NCI-H345 treated with DMSO at 0.1 percent for 48 hours (cell line): ENCODE results near the gene FSHR.

Experiments
- DNase-seq: peaks from one replicate; lab custom pipeline; 2025; ENCODE audit not compliant: unreplicated experiment; lab: John Stamatoyannopoulos, UW

The FSHR gene

DNA sequence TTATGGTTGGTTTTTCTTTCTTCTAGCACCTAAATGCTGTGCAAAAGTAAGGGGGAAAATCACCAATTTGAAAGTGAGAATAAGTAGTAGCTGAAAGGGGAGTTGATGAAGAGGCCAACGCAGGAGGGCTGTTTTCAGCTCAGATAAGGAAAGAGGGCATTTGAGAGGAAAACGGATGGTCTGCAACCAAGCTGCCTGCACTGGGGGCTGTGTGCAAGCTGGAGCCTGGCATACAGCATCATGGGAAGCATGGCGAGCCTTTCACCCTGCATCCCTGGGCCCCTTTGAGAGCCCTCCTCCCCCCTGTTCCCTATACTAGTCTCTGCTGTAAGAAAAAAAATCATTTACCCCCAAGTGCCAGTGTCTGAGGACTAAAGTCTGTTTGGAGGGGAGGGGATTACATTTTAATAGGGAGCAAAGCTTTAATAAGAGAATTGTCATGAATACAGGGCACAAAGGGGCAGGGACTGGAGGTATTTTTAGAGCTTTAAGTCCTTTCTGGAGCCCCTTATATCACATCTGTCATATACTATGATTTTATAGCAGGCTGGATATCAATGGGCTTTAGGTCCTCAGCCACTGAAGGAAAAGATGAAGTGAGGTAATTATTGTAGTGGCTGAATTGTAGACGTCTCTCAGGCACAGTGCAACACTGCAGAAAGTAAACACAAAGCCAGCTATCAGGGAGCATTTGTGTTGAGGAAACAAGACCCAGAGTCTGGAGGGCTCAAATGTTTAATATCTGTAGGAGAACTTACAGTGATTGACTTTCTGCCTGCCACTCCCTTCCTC, 120.7 kb downstream of the FSHR start:
- no peak for DNase-seq

DNA sequence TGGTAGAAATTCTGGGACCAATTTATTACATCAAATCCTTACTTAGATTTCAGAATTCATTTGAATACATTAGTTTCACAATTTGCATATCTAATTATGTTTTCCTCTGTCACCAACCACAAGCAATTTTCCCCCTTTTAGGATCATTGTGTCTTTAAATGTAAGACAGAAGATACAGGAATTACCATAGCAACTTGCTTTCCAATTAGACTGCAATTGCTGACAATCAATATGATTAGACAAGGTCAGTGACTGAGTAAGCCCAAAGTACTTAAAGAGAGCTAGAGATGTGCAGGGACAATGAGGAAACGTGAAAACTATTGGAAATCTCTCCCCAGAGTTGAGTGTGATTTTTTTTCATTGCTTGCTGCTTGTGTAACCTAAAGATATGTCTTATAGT, 121.4 kb downstream of the FSHR start:
- no peak for DNase-seq

DNA sequence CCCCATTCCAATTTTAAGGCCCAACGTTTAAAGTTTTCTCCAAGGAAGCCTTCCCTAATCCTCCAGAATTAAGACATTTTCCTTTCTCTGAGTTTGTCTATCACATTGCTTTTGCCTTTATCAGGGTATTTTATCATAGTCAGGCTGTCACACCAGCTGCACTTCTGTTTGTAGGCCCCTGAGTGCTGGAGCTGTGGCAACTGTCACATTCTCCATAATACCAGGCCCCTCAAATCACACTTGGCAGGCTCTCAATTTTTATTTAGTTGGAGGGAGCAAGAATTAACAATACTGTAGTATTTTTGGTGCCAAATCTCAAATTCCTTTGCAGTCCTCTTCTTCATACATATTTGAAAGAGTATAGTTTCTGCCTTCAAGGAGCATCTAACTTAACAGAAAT, 122.2 kb downstream of the FSHR start:
- DNase-seq = no peak

DNA sequence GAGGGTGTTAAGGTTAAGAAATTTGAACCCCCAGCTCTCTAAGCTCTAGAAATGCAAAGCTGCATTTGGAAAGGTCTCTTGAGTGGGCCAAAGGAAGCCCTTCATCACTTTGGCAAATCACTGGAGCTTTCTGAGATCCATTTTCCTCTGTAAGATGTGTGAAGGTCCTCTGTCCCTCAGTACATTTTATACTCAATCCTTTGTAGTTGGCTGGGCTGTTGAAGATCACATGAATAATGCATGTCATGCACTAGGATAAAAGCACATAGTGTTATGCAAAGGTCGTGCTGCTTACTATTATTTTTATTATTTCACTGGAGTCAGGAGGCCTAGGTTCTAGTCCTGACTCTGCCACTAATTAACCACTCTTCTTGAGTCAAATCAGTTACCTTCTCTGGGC, 124.9 kb downstream of the FSHR start:
- DNase-seq = no peak

DNA sequence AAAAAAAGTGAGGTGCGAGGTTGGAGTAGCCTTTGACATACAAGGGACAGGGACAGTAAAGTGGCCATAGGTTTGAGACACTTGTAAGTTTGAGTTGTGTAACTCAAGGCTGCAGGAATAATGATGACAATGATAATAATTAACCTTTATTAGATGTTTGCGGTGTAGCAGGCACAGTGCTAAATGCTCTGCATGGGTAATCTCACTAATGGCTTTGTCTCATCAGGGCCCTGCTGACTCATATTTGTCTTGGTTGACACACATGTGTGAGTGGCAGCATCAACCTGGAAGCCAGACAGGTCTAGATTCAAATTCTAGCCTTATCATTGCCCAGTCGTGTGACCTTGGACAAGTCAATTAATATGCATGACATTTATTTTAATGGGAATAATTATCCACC, 126.2 kb downstream of the FSHR start:
- DNase-seq = no peak

DNA sequence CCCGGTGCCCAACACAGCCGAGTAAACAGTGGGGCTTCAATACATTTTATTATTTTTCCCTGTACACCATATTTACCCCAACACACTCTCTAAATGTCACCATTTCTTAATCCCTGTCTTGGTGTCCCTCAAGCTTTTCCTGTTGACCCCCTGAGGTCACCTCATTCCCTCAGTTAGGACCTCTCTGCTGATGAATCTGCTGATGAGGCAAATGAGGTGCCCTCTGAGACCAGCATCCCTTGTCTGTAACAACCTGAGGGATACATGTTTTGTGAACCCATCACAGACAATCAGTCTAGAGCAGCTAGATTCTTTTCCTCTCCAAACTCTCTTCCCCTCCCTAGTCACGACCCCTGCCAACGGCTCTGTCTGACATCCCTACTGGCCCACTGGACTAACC, 127.6 kb downstream of the FSHR start:
- DNase-seq = no peak

DNA sequence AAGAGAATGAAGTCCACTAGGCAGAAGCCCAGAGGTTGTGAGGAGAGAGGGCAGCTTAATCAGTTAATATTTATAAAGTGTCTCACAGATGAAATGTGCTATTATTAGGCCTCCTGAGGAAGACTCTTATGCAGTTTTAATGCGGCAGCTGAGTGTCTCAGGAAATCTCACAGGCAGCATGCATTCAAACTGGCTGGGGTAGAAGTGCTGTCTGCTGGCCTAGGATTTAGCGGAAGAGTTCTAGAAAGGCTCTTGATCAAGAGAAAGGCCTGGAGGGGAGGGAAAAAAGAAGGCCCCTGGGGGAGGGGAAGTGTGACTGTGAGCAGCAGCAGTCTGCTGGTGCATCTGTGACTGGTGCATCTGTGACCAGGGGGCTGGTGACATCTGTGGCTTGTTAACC, 133.0 kb downstream of the FSHR start:
- no peak for DNase-seq

DNA sequence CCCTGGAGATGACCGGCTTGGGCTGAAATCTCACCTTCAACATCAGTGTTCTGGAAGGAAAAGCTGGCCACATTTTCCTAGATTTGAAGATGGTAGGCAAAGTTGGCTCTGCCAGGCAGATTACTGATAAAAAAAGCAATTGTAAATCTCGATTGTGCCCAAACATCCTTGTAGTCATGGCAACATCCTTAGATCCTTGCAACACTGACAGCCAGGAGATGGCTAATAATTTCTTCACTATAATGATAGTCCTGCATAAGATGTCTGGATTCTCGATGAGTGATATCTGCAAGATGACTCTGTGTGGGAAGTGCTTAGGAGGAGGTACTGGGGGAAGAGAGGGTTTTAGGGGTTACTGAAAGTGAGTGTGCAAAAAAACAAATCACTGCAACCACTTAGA, 149.1 kb downstream of the FSHR start:
- no peak for DNase-seq

DNA sequence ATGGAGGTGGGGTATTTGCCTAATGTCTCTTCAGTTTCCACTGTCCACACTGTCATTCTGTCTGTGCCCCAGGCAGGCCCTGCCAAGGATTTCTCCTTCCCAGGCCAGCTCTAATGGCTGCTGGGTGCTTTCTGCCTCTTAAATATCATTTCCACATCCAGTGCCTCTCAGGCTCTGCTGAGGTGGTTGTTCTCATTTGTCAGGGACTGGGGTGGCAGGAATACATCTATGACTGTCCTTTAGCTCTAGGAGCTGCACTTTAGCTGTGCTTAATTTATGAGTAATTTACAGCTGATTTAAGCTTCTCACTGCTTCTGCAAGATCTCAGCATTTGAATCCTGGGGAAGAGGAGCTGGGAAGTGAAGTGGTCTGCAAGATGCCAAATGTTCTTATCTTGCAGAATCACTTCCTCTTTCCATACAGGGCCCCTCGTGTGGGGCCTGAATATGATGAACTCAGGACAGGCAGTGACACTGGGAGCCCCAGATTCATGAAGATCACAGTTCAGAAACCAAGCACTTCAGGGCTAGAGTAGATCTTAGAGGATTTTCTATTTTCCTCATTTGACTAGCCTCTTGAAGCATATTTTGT, 150.2 kb downstream of the FSHR start:
- DNase-seq = no peak

DNA sequence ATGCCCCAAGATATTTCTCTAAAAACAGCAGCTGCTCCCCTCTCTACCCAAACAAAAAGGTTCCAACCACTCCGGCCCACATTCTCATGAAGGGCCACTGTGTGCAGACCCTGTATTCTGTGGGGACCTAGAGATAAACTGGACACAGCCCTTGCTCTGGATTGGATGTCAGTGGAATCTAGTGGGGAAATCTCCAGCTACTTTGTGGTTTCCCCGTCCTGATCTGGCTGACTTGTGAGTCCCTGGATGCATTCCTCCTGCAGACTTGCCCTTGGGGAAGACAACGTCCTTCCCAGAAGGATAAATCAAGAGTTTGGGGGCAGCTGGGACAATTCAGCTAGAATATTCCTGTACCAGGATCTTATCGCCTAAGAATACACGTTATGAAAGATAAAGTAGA, 151.1 kb downstream of the FSHR start:
- DNase-seq = no peak

DNA sequence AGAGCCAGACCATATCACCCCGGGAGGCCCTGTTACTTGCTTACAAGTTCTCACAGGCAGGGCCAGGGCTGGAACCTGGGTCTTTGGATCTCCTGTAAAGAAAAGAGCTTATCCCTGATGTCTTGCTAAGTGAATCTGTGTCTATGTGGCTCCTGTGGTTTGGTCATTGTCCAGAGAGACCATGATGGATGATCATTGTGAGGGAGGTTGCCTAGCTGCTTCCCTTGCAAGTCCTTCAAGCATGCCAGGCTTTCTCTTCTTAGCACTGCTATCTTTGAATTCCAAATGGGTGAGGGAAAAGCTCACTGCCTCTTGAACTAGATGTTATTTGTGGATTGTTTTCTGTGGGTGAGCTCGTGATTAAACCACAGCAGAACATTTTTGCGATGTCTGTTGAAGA, 151.6 kb downstream of the FSHR start:
- no peak for DNase-seq

DNA sequence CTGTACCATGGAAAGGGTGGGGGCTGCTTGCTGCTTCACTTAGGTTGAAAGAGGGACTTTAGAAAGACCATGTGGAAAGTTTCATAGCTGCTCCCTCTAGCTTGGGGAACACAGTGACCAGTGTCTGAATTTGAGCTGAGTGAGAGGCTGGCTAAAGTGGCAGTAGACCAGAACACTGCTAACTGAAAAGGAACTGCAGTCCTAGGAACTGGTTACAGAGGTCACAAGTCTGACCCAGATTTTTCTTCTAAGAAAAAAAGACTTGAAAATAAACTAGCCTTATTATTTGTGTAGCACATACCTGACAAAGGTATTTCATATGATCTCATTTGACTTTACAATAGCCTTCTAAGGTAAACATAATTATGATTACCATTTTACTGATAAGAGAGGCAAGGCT, 153.6 kb downstream of the FSHR start:
- no peak for DNase-seq

DNA sequence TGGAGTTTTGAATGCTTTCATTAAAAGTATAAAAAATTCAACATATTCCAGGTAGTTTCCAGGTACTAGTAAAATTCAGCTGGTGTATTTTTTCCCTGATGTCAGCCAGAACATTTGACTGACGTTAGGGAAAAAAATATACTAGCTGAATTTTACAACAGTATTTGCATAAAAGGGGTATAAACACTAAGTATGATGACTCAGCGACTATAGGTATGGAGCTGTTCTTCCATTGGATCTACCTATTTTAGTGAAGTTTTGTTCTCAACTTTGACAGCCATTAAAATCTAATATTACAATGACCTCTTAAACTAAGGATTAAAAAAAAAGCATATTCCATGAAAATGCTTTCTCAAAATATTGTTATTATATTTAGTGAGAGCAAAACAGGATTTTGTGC, 155.9 kb downstream of the FSHR start:
- DNase-seq = no peak

DNA sequence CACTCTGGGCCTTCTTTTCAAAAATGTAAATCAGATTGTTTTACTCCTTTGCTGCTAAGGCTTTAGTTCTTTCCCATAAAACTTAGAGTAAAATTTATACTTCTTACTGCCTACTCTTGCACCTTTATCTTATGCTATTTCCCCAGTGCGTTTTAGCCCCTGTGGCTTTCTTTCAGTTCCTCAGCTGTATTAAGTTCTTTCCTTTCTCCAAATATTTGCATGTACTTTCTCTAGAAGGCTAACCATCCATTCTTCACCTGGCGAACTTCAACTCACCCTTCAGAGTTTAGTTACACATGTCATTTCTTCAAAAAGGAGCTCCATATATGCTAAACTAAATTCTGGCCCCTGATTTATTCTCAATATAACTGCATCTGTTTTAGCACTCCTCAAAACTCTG, 160.7 kb downstream of the FSHR start:
- no peak for DNase-seq

DNA sequence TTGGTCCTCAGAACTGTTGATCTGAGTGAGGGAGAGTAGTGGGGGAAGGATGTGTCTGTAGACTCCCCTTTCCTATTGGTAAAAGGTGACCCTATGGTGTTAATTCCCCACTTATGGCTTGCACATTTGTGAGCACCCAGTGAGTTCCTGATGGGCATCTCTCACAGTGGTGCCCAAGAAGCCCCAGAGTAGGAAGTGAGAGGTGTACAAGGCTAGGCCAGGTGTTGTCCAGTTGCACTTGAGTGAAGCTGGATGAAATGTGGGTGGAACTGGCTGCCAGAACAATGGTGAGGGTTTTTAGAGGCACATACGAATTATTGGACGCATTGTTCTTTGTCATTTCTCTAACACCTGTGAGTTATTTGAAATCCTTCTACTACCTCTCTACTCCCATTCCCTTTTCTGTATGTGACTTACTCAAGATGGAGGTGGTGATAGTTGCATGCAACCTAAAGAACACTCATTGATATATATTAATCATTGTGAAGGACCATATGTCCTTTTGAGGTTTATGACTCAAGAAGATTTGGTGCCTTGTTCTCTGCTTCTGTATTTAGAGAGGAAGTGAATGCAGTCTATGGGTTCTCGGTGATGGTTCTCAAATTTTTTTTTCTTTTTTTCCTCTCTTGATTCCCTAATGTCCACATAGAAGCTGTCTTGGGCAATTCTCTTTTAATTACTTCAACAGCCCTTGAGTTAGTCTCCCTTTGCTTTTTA, 162.7 kb downstream of the FSHR start:
- DNase-seq = no peak

DNA sequence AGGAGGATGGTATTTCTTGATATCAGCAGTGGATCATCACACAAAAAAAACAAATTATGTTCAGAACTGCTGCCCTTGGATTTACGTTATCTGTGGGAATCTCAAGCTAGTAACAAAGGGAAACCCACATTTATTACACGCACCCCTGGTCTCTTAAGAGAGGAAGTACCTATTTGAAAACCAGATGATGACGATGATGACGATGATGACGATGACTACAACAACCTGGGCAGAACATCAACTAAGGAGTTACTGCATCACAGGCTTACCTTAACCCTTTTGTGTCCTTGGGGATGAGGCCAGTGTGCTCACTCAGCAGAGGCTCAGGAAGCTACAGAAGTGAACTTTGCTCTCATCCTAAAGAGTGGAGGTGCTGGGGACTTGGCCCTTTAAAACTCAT, 169.4 kb downstream of the FSHR start:
- no peak for DNase-seq

DNA sequence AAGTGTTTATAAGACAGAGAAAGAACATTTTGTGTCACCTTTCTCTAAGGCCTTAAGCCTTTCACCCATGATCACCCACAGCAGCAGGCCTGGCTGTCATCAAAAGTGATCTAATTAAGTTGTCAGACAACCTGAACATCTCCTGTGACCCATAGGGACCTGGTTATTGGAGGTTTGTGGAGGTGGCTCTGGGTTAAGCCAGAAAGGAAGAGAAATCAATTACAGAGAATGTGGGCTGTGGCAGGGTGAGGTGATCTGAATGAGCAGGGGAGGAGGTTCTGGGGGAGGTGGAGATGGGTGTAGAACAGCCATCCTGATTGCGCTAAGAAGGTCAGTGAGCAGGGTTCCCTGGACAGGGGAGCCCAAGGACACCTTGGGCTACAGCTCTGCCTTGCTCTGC, 170.8 kb downstream of the FSHR start:
- DNase-seq = no peak

DNA sequence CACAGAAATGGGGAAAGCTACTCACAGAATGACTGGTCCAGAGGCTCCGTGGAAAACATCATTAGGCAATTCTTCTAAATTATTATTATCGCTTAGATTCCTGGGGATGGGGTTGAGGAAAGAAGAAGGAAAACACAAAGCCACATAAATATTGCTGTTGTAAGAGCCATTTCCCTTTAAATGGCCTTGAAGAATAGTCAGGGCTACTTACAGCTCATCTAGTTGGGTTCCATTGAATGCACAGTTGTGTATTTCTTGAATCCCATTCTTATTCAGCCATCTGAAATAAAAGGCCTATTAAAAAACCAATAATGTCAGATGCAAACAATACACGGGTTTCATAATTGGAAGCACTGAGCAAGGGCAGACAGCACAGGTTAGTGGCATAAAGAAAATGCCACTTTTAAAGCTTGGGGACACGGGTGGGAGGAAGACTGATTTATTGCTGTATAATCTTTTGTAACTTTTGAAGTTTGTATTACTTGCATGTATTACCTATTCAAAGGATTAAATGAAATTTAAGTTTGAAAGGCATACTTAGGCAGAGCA, 171.4 kb downstream of the FSHR start:
- DNase-seq = no peak

DNA sequence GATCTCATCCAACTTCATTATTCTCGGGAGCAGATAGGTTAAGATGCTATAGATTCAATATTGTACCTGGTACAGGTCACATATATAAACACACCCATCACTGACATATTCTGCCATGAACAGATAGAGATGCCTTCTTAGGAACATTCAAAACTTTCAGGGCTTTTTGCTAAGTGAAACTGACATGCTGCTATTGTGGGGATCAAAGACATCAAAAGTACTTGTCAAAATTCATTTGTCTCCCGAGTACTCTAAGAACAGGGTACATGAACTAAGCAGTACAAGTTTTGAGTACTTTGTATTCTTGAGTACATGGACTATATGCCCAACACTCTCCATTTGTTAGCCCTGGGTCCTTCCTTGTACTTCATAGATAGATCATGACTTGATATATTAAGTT, 173.5 kb downstream of the FSHR start:
- DNase-seq = no peak

DNA sequence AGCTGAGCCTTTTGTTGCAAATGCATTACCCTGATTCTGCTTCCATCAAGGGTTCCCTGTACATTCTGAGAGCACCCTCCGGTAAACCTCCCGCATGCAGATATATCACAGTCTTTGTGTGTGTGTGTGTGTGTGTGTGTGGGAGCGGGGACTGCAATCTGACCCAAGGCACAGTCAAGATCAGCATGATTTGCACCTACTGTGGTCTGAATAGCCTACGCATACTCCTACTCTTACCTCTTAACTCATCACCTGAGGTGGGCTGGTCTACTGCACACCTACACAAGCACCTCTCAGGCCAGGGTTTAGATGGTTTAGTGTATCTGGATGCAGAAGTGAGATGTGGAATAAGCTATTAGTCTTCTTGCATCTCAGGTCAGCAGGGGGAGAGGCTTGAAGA, 174.6 kb downstream of the FSHR start:
- DNase-seq = no peak

DNA sequence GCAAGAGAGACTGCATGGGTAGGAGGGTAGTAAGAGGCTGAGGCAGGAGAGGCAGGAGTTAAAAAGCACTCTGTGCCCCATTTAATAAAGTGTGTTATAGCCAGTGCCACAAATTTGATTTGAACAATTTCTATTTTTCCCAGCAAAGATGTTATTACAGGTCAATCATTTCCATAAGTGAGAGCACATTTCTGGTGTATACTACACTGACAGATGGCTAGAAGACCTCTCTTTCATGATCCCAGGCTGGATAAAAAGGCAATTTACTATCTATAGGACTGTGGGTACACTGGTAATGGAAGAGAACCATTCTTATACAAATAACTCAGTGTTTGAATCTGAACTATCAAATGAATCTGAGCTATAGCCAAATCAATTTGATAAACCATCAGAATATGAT, 176.2 kb downstream of the FSHR start:
- DNase-seq = no peak

DNA sequence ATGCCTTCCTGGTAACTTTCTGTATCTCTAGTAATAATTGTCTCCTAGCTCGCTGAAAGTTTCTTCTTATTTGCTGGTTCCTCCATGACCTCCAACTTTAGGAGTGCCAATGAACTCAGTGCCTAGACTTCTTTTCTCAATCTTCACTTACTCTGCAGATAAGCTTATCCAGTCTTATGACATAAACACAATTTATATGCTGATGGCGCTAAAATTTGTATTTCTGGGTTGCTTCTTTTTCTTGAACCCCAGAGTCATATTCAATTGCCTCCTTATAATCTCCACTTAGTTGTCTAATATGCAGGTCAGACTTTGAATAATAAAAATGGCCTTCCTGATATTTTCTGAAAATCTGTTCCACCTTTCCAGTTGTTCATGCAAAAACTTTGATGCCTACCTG, 182.5 kb downstream of the FSHR start:
- no peak for DNase-seq
